ENCODE measurements around the gene AK3.
"Not testable (repeated sequence)": the region's sequence is repeated elsewhere in the genome, so short reads cannot be mapped to it uniquely, and the experiment has no call there.

The AK3 gene

GRCh38 chr9:4740638-4741364, at the start of gene AK3:
TSS of gene AK3 (minus strand) at chr9:4741202. CDS start at chr9:4741087, 115 bp downstream.
- peak; percentile 94 for DNase-seq

GRCh38 chr9:4788703-4789102, 47.7 kb upstream of the AK3 start:
- DNase-seq, result no peak

GRCh38 chr9:4787876-4788275, 46.9 kb upstream of the AK3 start:
- no peak for DNase-seq

GRCh38 chr9:4786599-4786998, 45.6 kb upstream of the AK3 start:
- no peak for DNase-seq

DNA sequence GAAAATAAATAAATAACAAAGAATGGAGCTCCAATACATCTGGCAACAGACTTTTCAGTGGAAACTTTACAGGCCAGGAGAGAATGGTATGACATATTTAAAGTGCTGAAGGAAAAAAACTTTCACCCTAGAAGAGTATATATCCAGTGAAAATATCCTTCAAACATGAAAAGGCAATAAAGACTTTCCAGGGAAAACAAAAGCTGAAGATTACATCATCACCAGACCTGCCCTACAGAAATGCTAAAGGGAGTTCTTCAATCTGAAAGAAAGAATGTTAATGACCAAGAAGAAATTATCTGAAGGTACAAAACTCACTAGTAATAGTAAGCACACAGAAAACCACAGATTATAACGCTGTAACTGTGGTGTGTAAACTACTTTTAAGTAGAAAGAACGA, 43.4 kb upstream of the AK3 start:
- DNase-seq, result no peak

DNA sequence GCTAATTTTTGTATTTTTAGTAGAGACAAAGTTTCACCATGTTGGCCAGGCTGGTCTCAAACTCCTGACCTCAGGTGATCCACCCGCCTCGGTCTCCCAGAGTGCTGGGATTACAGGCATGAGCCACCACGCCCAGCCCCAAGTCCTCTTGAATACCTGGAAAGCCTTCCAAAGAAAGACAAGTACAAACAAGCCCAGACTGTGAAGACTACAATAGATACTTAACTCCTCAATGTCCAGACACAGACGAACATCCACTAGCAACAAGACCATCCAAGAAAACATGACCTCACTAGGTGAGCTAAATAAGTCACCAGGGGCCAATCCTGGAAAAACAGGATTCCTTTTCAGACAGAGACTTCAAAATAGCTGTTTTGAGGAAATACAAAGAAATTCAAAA, 42.2 kb upstream of the AK3 start:
- not testable (repeated sequence) for DNase-seq

- no peak for DNase-seq
These were observed 40.4 kb upstream of the AK3 start for GRCh38 chr9:4781408-4781807.

DNA sequence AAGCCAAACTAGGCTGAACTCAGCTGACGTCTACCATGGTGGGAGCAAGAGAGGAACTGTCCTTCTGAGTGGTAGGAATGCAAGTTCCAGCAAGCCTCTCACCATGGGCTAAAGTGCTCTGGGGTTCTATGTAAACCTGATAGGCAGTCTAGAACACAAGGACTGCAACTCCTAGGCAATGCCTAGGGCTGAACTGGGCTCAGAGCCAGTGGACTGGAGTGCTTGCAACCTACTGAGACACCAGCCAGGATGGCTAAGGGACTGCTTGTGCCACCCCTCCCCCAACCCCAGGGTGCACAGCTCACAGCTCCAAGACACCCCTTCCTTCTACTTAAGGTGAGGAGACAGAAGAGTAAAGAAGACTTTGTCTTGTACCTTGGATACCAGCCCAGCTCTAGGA, 39.6 kb upstream of the AK3 start:
- no peak for DNase-seq

DNA sequence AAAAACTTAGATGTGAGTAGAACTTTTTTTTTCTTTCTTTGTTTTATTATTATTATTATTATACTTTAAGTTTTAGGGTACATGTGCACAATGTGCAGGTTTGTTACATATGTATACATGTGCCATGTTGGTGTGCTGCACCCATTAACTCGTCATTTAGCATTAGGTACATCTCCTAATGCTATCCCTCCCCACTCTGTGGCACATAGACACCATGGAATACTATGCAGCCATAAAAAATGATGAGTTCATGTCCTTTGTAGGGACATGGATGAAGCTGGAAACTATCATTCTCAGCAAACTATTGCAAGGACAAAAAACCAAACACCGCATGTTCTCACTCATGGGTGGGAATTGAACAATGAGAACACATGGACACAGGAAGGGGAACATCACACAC, 34.0 kb upstream of the AK3 start:
- DNase-seq, result not testable (repeated sequence)

DNA sequence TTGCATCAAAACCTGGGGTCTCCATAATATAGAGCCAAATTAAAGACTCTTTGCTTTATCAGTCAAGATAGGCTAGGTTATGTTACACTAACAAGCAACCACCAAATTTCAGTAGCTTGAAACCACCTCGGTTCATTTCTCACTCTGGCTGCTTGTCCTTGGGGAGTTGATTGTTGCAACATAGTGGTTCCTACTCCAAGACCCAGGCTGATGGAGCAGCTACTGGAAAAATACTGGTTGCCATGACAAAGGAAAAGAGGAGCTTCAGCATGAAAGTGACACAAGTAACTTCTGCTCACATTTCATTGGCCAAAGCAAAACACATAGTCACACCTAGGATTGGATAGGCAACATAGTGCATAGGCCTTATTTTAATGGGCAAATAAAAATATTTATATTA, 33.2 kb upstream of the AK3 start:
- no peak for DNase-seq

- DNase-seq, result no peak
These were observed 30.8 kb upstream of the AK3 start for GRCh38 chr9:4771788-4772187.

DNA sequence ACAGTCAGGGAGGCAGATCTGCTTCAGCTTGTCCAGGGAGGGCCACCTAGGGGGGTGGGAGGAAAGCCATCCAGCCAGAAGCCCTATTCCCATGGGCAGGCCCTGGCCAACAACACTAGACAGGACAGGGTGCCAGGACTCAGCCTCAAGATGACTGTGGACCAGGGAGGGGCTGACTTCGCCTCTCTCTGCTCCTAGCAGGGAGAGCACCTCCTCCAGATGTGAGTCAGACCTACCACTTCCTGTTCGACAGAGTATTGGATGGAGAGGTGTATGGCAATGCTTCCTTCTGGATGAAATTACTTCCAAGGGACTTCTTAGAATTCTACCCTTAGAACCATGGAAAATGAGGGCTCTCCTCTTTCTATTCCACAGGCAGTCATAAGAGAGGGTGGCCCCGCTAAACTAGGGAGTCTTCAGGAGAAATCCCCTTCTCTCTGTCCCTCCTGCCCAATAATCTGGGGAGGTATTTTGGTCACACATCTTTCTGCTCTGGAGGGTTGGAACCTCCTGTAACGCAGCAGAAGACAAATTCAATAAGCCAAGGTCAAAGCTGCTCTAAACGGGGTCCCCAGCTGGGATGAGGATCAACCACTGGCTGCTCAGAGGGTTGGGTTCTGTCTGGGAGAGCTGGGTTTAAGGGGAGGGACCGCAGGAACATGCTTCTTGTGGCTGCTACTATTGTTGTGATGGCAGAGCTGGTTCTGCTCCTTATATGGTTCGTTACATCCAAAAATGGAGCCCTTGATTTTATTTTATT, 28.5 kb upstream of the AK3 start:
- DNase-seq, result no peak

GRCh38 chr9:4768681-4769080, 27.7 kb upstream of the AK3 start:
- DNase-seq, result no peak

DNA sequence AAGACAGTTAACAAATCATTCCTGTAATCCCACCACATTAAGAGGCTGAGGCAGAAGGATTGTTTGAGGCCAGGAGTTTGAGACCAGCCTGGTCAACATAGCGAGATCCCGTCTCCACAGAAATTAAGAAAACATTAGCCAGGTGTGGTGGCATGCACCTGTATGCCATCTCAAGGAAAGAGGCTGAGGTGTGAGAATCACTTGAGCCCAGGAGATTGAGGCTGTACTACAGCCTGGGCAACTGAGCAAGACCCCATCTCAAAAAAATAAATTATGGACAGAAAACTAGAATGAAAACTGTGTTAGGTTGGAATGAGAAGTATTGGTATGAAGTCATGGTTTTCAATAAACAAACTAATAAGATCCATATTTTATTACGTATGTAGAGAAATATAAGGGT, 23.0 kb upstream of the AK3 start:
- no peak for DNase-seq

- peak; percentile 57 for DNase-seq
These were observed 22.0 kb upstream of the AK3 start for GRCh38 chr9:4762886-4763541.

- peak; percentile 79 for DNase-seq
These were observed 21.3 kb upstream of the AK3 start for GRCh38 chr9:4762108-4762885.

DNA sequence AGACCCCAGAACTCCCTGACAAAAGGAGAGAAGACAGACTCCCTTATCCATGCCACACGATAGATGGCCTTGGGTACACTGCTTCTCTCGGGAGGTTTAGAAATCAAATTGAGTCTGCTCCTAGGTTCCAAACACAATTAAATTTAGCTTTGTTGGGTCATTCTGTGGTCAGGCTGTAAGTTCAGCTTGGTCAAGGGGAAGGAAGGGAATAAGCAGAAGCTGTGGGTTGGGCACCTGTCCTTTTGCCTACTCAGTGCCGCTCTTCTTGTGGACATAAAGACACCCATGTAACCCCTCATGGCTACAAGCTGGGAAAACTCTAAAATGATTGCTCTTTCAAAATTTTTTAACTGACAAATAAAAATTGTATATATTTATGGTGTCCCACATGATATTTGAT, 19.1 kb upstream of the AK3 start:
- DNase-seq, result no peak

DNA sequence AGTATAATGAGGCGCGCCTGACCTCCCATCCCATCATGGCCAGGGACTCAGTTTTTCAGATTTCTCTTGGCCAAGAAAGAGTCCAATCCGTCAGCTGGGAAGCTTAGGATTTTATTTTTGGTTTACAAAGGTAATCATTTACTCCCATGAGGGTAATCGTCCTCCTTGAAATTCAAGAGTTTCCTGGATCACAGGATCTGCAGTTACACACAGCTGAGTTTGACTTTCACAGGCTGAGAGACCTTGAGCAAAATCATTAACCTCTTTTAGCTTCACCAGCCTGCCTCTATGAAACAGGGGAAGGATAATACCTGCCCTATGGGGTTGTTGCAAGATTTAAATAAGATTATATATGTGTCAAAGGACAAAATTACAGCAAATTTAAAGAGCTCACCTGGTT, 15.4 kb upstream of the AK3 start:
- DNase-seq, result no peak

- no peak for DNase-seq
These were observed 14.1 kb upstream of the AK3 start for GRCh38 chr9:4755026-4755609.

DNA sequence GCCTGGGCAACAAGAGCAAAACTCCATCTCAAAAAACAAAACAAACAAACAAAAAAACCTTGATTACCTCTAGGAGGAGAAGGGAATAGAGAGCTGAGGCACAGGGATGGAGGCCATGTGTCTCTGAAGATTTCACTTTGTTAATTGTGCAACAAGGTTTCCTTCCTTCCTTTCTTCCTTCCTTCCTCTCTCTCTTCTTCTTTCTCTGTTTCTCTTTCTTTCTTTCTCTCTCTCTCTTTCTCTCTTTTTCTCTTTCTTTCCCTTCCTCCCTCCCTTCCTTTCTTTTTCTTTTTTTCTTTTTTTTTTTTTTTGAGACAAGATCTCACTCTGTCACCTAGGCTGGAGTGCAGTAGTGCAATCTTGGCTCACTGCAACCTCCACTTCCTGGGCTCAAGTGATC, 13.5 kb upstream of the AK3 start:
- DNase-seq, result not testable (repeated sequence)

- DNase-seq, result peak; percentile 21
These were observed 9.1 kb upstream of the AK3 start for GRCh38 chr9:4750023-4750673.

DNA sequence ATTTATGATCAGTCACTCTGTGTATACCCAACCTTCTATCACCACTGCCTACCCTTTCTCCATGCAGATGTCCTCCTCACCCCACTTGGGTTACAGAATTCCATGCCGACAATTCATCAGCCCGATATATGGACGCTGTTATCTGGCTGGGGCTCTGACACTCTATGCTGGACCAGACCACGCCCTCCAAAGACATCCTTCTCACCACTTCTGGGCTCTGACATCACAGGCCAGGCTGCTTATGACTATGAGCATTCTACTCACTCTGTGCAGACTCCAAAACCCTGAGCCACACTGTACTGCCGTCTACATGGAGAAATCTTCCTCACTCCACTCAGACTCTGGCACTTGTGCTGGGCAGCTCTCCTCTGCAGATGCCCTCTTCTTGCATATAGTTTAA, 7.6 kb upstream of the AK3 start:
- DNase-seq, result no peak

Data from NCI-H146 (cell line).